Dermis blood vessel endothelial cell (primary cell): ENCODE results near the gene ARL17A. TPM values are rescaled to one million over a fixed set of nuclear protein-coding genes. Genes with fewer than 3 reads are reported as not detected.
"Not testable (repeated sequence)": the region's sequence is repeated elsewhere in the genome, so short reads cannot be mapped to it uniquely, and the experiment has no call there.

Experiments used
- DNase-seq: peaks from one replicate; pipeline ENCODE4 v3.0.0; 2010
- total RNA-seq: library from RNA; depleted of rRNA; stranded (reverse); fragments of >200 nt; gene quantifications from 2 replicates; pipeline ENCODE4 v1.2.3, GENCODE V29; 2014

Gene ARL17A
- 3.4 and 4.9 TPM in 2 replicates for total RNA-seq

GRCh38 chr17:46579083-46580075, at the start of gene ARL17A:
Gene ARL17A, minus strand, starts transcription at chr17:46579691. Its CDS starts 3,369 bp downstream, at chr17:46576322.
- not testable (repeated sequence) for DNase-seq

GRCh38 chr17:46628753-46629436, 49.4 kb upstream of the ARL17A start:
- DNase-seq, result not testable (repeated sequence)

GRCh38 chr17:46627452-46627851, 48.0 kb upstream of the ARL17A start:
- not testable (repeated sequence) for DNase-seq

- not testable (repeated sequence) for DNase-seq
Observed at GRCh38 chr17:46624726-46625125, 45.2 kb upstream of the ARL17A start.

- not testable (repeated sequence) for DNase-seq
Observed at GRCh38 chr17:46623790-46624189, 44.3 kb upstream of the ARL17A start.

GRCh38 chr17:46618975-46619374, 39.5 kb upstream of the ARL17A start:
- DNase-seq, result not testable (repeated sequence)

- DNase-seq, result not testable (repeated sequence)
Observed at GRCh38 chr17:46617121-46617520, 37.6 kb upstream of the ARL17A start.

GRCh38 chr17:46613876-46614275, 34.4 kb upstream of the ARL17A start:
- DNase-seq, result not testable (repeated sequence)

GRCh38 chr17:46611304-46611703, 31.8 kb upstream of the ARL17A start:
- not testable (repeated sequence) for DNase-seq

GRCh38 chr17:46603125-46603524, 23.6 kb upstream of the ARL17A start:
- DNase-seq, result not testable (repeated sequence)

- DNase-seq, result not testable (repeated sequence)
Observed at GRCh38 chr17:46600767-46601166, 21.3 kb upstream of the ARL17A start.

GRCh38 chr17:46598344-46598931, 18.9 kb upstream of the ARL17A start:
- DNase-seq, result not testable (repeated sequence)

GRCh38 chr17:46591332-46591731, 11.8 kb upstream of the ARL17A start:
- not testable (repeated sequence) for DNase-seq

GRCh38 chr17:46590157-46591146, 11.0 kb upstream of the ARL17A start, which contains the start of gene NSF:
Gene NSF, plus strand, starts transcription at chr17:46590669. Its CDS starts 107 bp downstream, at chr17:46590776.
- not testable (repeated sequence) for DNase-seq

GRCh38 chr17:46585444-46585843, 6.0 kb upstream of the ARL17A start:
- DNase-seq, result not testable (repeated sequence)

- DNase-seq, result not testable (repeated sequence)
Observed at GRCh38 chr17:46580082-46580481, 591 bp upstream of the ARL17A start.

- DNase-seq, result not testable (repeated sequence)
Observed at GRCh38 chr17:46571796-46572195, 7.7 kb downstream of the ARL17A start.

GRCh38 chr17:46566980-46567379, 12.5 kb downstream of the ARL17A start:
- DNase-seq, result not testable (repeated sequence)

GRCh38 chr17:46566284-46566683, 13.2 kb downstream of the ARL17A start:
- not testable (repeated sequence) for DNase-seq

GRCh38 chr17:46560048-46560447, 19.4 kb downstream of the ARL17A start:
- DNase-seq, result not testable (repeated sequence)

- DNase-seq, result not testable (repeated sequence)
Observed at GRCh38 chr17:46559155-46559554, 20.3 kb downstream of the ARL17A start.
